HUES48 (cell line): ENCODE results near the gene HESX1.
A peak's percentile ranks its signal among the peaks of the same experiment; 100 is the strongest.

ENCODE experiments used
- H3K27ac ChIP-seq: one replicate; pipeline ENCODE4 v1.7.0; 2013; ENCODE audit warnings: low read depth, low read length, inconsistent platforms
- H3K27me3 ChIP-seq: 2 replicates; pipeline ENCODE4 v1.6.1; 2013; ENCODE audit warnings: mild to moderate bottlenecking, low read length; ENCODE audit not compliant: control insufficient read depth, insufficient read depth
- H3K36me3 ChIP-seq: 2 replicates; pipeline ENCODE4 v1.6.1; 2013; ENCODE audit warnings: low read length; ENCODE audit not compliant: control insufficient read depth, insufficient read depth
- H3K4me1 ChIP-seq: 2 replicates; pipeline ENCODE4 v1.6.1; 2013; ENCODE audit warnings: mild to moderate bottlenecking, low read length; ENCODE audit not compliant: control insufficient read depth, insufficient read depth
- H3K4me3 ChIP-seq: 2 replicates; pipeline ENCODE4 v1.5.1; 2013; ENCODE audit warnings: mild to moderate bottlenecking, low read depth, low read length
- H3K9ac ChIP-seq: 2 replicates; pipeline ENCODE4 v1.6.1; 2013; ENCODE audit warnings: mild to moderate bottlenecking, low read depth, low read length, moderate library complexity
- H3K9me3 ChIP-seq: 2 replicates; pipeline ENCODE4 v1.6.1; 2013; ENCODE audit warnings: low read length; ENCODE audit not compliant: control insufficient read depth, insufficient read depth

HESX1 gene

GRCh38 chr3:57166660-57167059 is 33.1 kb downstream of the HESX1 start:
- no peak overlapping the region for H3K27ac ChIP-seq
- no peaks in the 10 kb centered on the region for H3K9me3 ChIP-seq
- H3K4me1 ChIP-seq, result peaks cover 37% of the 10 kb centered on the region
- peaks cover 38% of the 10 kb centered on the region for H3K27me3 ChIP-seq
- no peak overlapping the region for H3K4me3 ChIP-seq
- no peaks in the 10 kb centered on the region for H3K36me3 ChIP-seq
- no peak overlapping the region for H3K9ac ChIP-seq

- Histone ChIP-seq H3K4me3 (0 out of 2 replicates have a peak overlapping the region, but pooled peaks have one; percentile 11), H3K9me3 (no peaks in the 10 kb centered on the region), H3K27ac (no peak overlapping the region), H3K9ac (no peak overlapping the region), H3K27me3 (peaks cover 48% of the 10 kb centered on the region), H3K4me1 (peaks cover 46% of the 10 kb centered on the region), H3K36me3 (no peaks in the 10 kb centered on the region)
Observed at GRCh38 chr3:57165641-57166040, 34.1 kb downstream of the HESX1 start.

GRCh38 chr3:57164657-57165573 is 34.9 kb downstream of the HESX1 start, which contains the start of gene IL17RD:
Gene IL17RD, minus strand, starts transcription at chr3:57165353. Its CDS starts 67 bp downstream, at chr3:57165286.
- H3K9me3 ChIP-seq, result no peaks in the 10 kb centered on the region
- H3K4me1 ChIP-seq, result peaks cover 49% of the 10 kb centered on the region
- H3K9ac ChIP-seq, result peak within 1 kb of the TSS; percentile 75
- no peaks in the 10 kb centered on the region for H3K36me3 ChIP-seq
- H3K4me3 ChIP-seq, result peak within 1 kb of the TSS; percentile 81
- H3K27me3 ChIP-seq, result peaks cover 51% of the 10 kb centered on the region
- H3K27ac ChIP-seq, result peak within 1 kb of the TSS; percentile 89

- H3K9me3 ChIP-seq, result no peaks in the 10 kb centered on the region
- peaks cover 54% of the 10 kb centered on the region for H3K27me3 ChIP-seq
- H3K9ac ChIP-seq, result peak overlapping the region; percentile 36
- H3K36me3 ChIP-seq, result no peaks in the 10 kb centered on the region
- H3K27ac ChIP-seq, result peak overlapping the region; percentile 89
- H3K4me1 ChIP-seq, result peaks cover 56% of the 10 kb centered on the region
- peak overlapping the region; percentile 81 for H3K4me3 ChIP-seq
Observed at GRCh38 chr3:57164217-57164656, 35.5 kb downstream of the HESX1 start.

- peak overlapping the region; percentile 81 for H3K4me3 ChIP-seq
- peaks cover 54% of the 10 kb centered on the region for H3K27me3 ChIP-seq
- no peaks in the 10 kb centered on the region for H3K36me3 ChIP-seq
- H3K27ac ChIP-seq, result peak overlapping the region; percentile 89
- H3K9me3 ChIP-seq, result no peaks in the 10 kb centered on the region
- peaks cover 60% of the 10 kb centered on the region for H3K4me1 ChIP-seq
- H3K9ac ChIP-seq, result peak overlapping the region; percentile 36
Observed at GRCh38 chr3:57163751-57164150, 36.0 kb downstream of the HESX1 start.

GRCh38 chr3:57161915-57162314 is 37.9 kb downstream of the HESX1 start:
- Histone ChIP-seq H3K9ac (no peak overlapping the region), H3K27ac (peak overlapping the region; percentile 91)

GRCh38 chr3:57160765-57161538 is 38.8 kb downstream of the HESX1 start:
- peak overlapping the region; percentile 45 for H3K4me3 ChIP-seq
- H3K36me3 ChIP-seq, result no peaks in the 10 kb centered on the region
- H3K4me1 ChIP-seq, result peaks cover 78% of the 10 kb centered on the region
- peak overlapping the region; percentile 91 for H3K27ac ChIP-seq
- H3K9ac ChIP-seq, result peak overlapping the region; percentile 51; the same call in 1 of the 2 replicates
- peaks cover 77% of the 10 kb centered on the region for H3K27me3 ChIP-seq
- no peaks in the 10 kb centered on the region for H3K9me3 ChIP-seq

More at GRCh38 chr3:57161915-57162314, 37.9 kb downstream of the HESX1 start:
- Histone ChIP-seq H3K4me1 (peaks cover 79% of the 10 kb centered on the region), H3K36me3 (no peaks in the 10 kb centered on the region), H3K9me3 (no peaks in the 10 kb centered on the region), H3K4me3 (peak overlapping the region; percentile 45; the same call in 1 of the 2 replicates), H3K27me3 (peaks cover 71% of the 10 kb centered on the region)

GRCh38 chr3:57160076-57160764 is 39.6 kb downstream of the HESX1 start:
- Histone ChIP-seq H3K4me3 (peak overlapping the region; percentile 45), H3K9ac (peak overlapping the region; percentile 51), H3K27me3 (peaks cover 74% of the 10 kb centered on the region), H3K36me3 (no peaks in the 10 kb centered on the region), H3K9me3 (no peaks in the 10 kb centered on the region), H3K27ac (peak overlapping the region; percentile 91), H3K4me1 (peaks cover 75% of the 10 kb centered on the region)

- Histone ChIP-seq H3K4me3 (no peak overlapping the region), H3K36me3 (no peaks in the 10 kb centered on the region), H3K27me3 (peaks cover 65% of the 10 kb centered on the region), H3K4me1 (peaks cover 85% of the 10 kb centered on the region), H3K27ac (peak overlapping the region; percentile 91), H3K9me3 (no peaks in the 10 kb centered on the region), H3K9ac (no peak overlapping the region)
Observed at GRCh38 chr3:57158813-57159738, 40.7 kb downstream of the HESX1 start.
